Stimulated activated CD8-positive, alpha-beta memory T cell treated with anti-CD3 and anti-CD28 coated beads, Interleukin-7, amount 100 ng/mL, for 48 hours (primary cell): ENCODE measurements around the gene SRGAP2B.
"Not testable (repeated sequence)": the region's sequence is repeated elsewhere in the genome, so short reads cannot be mapped to it uniquely, and the experiment has no call there.

Experiments
- DNase-seq, 2 donors: peaks; one replicate each; pipeline ENCODE4 v3.0.0-alpha.2; 2020; ENCODE audit warnings: low read depth in 1 of 2; ENCODE audit errors: extremely low read depth in 1 of 2

Gene SRGAP2B

GRCh38 chr1:144917154-144918026, 177.7 kb downstream of the SRGAP2B start:
- not testable (repeated sequence) for DNase-seq

DNA sequence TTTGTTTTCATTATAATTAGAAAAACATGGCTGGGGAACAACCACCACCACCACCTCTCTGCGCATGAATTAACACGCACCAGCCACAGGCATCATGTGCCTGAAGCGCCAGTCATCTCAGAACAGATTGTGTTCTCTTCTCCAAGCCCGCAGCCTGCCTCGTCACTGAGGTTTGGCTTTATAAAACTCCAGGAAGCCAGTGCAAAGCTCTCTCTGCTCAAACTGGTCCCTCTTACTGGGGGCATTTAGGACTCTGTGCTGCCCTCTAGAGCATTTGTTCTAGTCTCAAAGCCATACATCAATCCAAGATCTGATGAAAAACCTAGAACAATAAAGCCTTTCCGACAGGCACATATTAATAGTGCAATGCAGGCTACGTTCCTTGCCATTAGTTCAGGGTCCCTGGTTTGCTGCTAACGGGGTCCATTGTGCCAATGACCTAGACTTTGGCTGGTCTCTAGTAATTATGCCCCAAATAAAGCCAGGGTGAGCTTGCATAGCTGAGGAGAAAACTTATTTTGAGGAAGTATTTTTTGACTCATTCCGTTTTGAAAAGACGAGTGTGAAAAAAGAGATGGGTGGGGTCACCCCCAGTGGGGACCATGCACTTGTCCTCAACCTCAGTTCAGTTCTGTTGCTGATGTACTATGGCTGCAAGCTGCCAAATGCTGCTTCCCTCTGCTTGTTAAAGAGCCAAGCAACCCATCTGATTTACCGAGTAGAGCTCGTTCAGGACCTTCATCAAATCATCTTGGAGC, 181.0 kb downstream of the SRGAP2B start:
- DNase-seq, result not testable (repeated sequence)

- not testable (repeated sequence) for DNase-seq
Observed at GRCh38 chr1:144913458-144913857, 181.7 kb downstream of the SRGAP2B start.

DNA sequence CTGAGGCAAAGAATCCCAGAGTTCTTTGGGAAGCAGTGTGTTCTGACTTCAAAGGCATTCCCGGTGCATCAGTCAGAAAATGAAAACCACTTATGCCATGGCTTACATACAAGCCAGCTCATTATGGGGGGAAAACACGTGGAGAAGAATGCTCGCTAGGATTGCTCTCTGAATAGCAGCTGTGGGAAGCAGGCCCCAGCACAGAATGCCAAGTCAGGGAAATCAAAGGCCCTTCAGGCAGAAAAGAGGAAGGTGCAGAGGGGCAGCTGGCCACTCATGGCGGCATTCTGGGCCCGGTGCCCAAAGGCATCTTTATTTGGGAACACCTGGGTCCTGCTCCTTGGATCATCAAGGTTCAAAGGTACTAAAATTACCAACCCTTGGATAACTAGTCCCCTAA, 184.4 kb downstream of the SRGAP2B start:
- not testable (repeated sequence) for DNase-seq

- DNase-seq, result not testable (repeated sequence)
Observed at GRCh38 chr1:144900841-144901240, 194.3 kb downstream of the SRGAP2B start.

GRCh38 chr1:144894454-144895201, 200.5 kb downstream of the SRGAP2B start:
- not testable (repeated sequence) for DNase-seq

GRCh38 chr1:144893710-144894438, 201.3 kb downstream of the SRGAP2B start:
- DNase-seq, result not testable (repeated sequence)

GRCh38 chr1:144893062-144893461, 202.1 kb downstream of the SRGAP2B start:
- not testable (repeated sequence) for DNase-seq

- not testable (repeated sequence) for DNase-seq
Observed at GRCh38 chr1:144889450-144890115, 205.5 kb downstream of the SRGAP2B start.

DNA sequence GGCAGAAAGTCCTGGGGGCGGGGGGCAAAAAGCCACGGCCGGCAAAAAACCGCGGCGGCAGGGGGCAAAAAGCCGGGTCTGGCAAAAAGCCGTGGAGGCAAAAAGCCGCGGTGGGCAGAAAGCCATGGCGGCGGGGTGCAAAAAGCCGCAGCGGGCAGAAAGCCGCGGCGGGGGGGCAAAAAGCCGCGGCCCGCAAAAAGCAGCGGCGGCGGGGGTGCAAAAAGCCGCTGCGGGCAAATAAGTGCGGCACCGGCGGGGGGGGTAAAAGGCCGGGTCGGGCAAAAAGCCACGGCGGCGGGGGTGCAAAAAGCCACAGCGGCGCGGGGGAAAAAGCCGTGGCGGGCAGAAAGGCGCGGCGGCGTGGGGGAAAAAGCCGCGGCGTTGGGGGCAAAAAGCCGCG, 212.1 kb downstream of the SRGAP2B start:
- DNase-seq, result not testable (repeated sequence)

DNA sequence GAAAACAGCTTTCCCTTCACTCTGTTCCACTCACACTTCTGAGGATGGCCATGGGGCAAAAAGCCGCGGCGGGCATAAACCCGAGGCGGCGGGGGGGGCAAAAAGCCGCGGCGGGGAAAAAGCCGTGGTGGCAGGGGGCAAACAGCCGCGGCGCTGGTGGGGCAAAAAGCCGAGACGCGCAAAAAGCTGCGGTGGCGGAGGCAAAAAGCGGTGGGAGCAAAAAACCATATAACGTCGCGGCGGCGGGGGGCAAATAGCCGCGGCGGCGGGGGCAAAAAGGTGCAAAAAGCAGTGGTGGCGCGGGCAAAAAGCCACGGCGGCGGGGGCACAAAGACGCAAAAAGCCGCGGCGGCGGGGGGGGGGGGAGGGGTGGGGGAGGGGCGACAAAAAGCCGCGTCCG, 212.8 kb downstream of the SRGAP2B start:
- DNase-seq, result not testable (repeated sequence)

DNA sequence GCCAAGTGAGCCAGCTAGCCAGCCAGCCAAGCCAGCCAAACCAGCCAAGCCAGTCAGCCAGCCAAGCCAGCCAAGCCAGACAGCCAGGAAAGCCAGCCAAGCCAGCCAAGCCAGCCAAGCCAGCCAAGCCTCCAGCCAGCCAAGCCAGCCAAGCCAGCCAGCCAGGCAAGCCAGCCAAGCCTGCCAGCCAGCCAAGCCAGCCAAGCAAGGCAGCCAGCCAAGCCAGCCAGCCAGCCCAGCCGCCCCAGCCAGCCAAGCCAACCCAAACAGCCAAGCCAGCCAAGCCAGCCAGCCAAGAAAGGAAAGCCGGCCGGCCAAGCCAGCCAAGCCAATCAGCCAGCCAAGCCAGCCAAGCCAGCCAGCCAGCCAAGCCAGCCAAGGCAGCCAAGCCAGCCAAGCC, 236.5 kb downstream of the SRGAP2B start:
- not testable (repeated sequence) for DNase-seq
